AG09309 (cell line): ENCODE measurements around the gene GRIP1.

Experiments
- DNase-seq: peaks from one replicate; pipeline ENCODE4 v3.0.0-alpha.2; 2010; ENCODE audit warnings: low read depth
- H3K4me3 ChIP-seq: 2 replicates; pipeline ENCODE4 v1.5.1; 2011; ENCODE audit warnings: mild to moderate bottlenecking, low read depth, low read length, moderate library complexity; ENCODE audit not compliant: control insufficient read depth
- TF ChIP-seq, protein P1 (sequence below): IDR thresholded peaks from 2 replicates; pipeline ENCODE4 v1.5.1; 2011; ENCODE audit warnings: mild to moderate bottlenecking, low read depth, low read length, inconsistent platforms; ENCODE audit not compliant: insufficient read depth, control insufficient read depth; ENCODE audit errors: missing control alignments

Gene GRIP1

GRCh38 chr12:66719862-66720261 is 41.0 kb upstream of the GRIP1 start:
- TF ChIP-seq, protein P1, sequence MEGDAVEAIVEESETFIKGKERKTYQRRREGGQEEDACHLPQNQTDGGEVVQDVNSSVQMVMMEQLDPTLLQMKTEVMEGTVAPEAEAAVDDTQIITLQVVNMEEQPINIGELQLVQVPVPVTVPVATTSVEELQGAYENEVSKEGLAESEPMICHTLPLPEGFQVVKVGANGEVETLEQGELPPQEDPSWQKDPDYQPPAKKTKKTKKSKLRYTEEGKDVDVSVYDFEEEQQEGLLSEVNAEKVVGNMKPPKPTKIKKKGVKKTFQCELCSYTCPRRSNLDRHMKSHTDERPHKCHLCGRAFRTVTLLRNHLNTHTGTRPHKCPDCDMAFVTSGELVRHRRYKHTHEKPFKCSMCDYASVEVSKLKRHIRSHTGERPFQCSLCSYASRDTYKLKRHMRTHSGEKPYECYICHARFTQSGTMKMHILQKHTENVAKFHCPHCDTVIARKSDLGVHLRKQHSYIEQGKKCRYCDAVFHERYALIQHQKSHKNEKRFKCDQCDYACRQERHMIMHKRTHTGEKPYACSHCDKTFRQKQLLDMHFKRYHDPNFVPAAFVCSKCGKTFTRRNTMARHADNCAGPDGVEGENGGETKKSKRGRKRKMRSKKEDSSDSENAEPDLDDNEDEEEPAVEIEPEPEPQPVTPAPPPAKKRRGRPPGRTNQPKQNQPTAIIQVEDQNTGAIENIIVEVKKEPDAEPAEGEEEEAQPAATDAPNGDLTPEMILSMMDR: no peak
- H3K4me3 ChIP-seq: no peak overlapping the region
- no peak for DNase-seq

DNA sequence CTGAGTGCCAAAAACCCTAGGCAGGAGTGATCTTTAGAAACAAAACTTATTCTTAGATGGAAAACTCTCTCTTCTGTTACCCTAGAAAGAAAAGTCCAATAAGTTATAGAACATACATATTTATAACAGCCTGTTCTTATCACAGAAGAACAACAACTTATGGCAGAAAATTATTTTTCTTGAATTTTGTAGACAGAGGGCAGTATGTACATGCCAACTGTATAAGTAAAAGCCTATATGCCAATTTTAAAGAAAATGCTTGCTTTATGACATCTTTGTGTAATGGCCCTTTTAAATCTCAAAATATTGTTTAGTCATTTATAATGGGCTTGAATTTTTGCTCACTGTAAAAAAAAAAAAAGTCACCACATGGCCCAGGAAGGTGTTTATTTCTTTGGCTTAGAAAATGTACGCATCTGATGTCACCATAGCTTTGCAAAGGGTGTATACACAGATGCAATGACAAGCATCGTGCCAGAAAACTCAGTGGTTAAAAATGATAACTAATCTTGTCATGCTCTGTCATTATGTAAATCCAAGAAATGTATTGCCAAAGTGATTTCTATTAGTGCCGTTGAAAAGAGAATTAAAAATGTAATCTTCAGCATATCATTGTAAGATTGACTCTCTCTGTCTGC is 38.3 kb upstream of the GRIP1 start:
- TF ChIP-seq, protein P1: no peak
- no peak for DNase-seq
- no peak overlapping the region for H3K4me3 ChIP-seq

- TF ChIP-seq, protein P1: no peak
- no peak overlapping the region for H3K4me3 ChIP-seq
- no peak for DNase-seq
Observed at GRCh38 chr12:66716522-66716921, 37.6 kb upstream of the GRIP1 start.

GRCh38 chr12:66714709-66715108 is 35.8 kb upstream of the GRIP1 start:
- no peak overlapping the region for H3K4me3 ChIP-seq
- TF ChIP-seq, protein P1: no peak
- no peak for DNase-seq

- TF ChIP-seq, protein P1: no peak
- no peak overlapping the region for H3K4me3 ChIP-seq
- DNase-seq: no peak
Observed at GRCh38 chr12:66713984-66714383, 35.1 kb upstream of the GRIP1 start.

- TF ChIP-seq, protein P1: no peak
- DNase-seq: no peak
- no peak overlapping the region for H3K4me3 ChIP-seq
Observed at GRCh38 chr12:66709893-66710292, 31.0 kb upstream of the GRIP1 start.

DNA sequence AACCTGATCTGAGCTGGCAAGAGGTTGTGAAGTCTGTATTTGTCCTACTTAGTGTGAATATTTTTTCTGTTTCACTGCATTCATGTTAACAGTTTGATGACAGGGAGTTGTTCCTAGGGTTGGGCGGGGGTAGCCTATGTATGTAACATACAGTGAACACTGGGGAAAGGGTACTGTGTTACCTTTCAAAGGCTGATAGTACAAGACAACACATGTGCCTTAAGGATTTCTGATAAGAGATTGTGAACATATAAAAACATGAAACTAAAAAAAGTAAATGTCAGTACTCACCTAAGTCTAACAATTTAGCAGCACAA is 30.5 kb upstream of the GRIP1 start:
- DNase-seq: no peak
- TF ChIP-seq, protein P1: no peak
- H3K4me3 ChIP-seq: no peak overlapping the region
